NOMO-1 treated with dmso at 0.1 percent for 144 hours (cell line): Measurements from ENCODE around the gene STYK1.

Experiments used
- DNase-seq: peaks from one replicate; lab custom pipeline; 2025; ENCODE audit not compliant: unreplicated experiment; lab: John Stamatoyannopoulos, UW

STYK1 gene

GRCh38 chr12:10673659-10674384, at the start of gene STYK1:
STYK1 (minus strand) TSS chr12:10674052; CDS start chr12:10634618, 39,434 bp downstream.
- peak; percentile 58 for DNase-seq

- DNase-seq, result peak; percentile 73
Observed at GRCh38 chr12:10722905-10723746, 49.3 kb upstream of the STYK1 start, which contains the start of gene YBX3. YBX3 (minus strand) TSS chr12:10723323; CDS start chr12:10723111, 212 bp downstream.

- DNase-seq, result no peak
Observed at GRCh38 chr12:10722502-10722904, 48.7 kb upstream of the STYK1 start.

- peak; percentile 52 for DNase-seq
Observed at GRCh38 chr12:10721651-10722501, 48.0 kb upstream of the STYK1 start.

- no peak for DNase-seq
Observed at GRCh38 chr12:10720974-10721650, 47.3 kb upstream of the STYK1 start.

- DNase-seq, result no peak
Observed at GRCh38 chr12:10719482-10719881, 45.6 kb upstream of the STYK1 start.

- no peak for DNase-seq
Observed at GRCh38 chr12:10718279-10718821, 44.5 kb upstream of the STYK1 start.

GRCh38 chr12:10717410-10717809, 43.6 kb upstream of the STYK1 start:
- DNase-seq, result no peak

GRCh38 chr12:10716704-10717315, 43.0 kb upstream of the STYK1 start:
- no peak for DNase-seq

GRCh38 chr12:10716277-10716676, 42.4 kb upstream of the STYK1 start:
- DNase-seq, result no peak

GRCh38 chr12:10715491-10715890, 41.6 kb upstream of the STYK1 start:
- no peak for DNase-seq

GRCh38 chr12:10709808-10710207, 36.0 kb upstream of the STYK1 start:
- DNase-seq, result no peak

- DNase-seq, result no peak
Observed at GRCh38 chr12:10708862-10709261, 35.0 kb upstream of the STYK1 start.

GRCh38 chr12:10705655-10706054, 31.8 kb upstream of the STYK1 start:
- no peak for DNase-seq

GRCh38 chr12:10701843-10702242, 28.0 kb upstream of the STYK1 start:
- no peak for DNase-seq

- DNase-seq, result no peak
Observed at GRCh38 chr12:10701131-10701681, 27.4 kb upstream of the STYK1 start.

GRCh38 chr12:10700581-10700980, 26.7 kb upstream of the STYK1 start:
- no peak for DNase-seq

GRCh38 chr12:10697862-10698261, 24.0 kb upstream of the STYK1 start:
- DNase-seq, result no peak

- DNase-seq, result no peak
Observed at GRCh38 chr12:10697156-10697555, 23.3 kb upstream of the STYK1 start.

GRCh38 chr12:10690906-10691305, 17.1 kb upstream of the STYK1 start:
- DNase-seq, result no peak
